ENCODE measurements around the gene GRM2. TPM values are rescaled to one million over a fixed set of nuclear protein-coding genes. Genes with fewer than 3 reads are reported as not detected.

Gene GRM2
- total RNA-seq, 6 donors from 2014 or later: 0.10 to 1.0 (median 0.30) TPM; not detected in 1

DNA sequence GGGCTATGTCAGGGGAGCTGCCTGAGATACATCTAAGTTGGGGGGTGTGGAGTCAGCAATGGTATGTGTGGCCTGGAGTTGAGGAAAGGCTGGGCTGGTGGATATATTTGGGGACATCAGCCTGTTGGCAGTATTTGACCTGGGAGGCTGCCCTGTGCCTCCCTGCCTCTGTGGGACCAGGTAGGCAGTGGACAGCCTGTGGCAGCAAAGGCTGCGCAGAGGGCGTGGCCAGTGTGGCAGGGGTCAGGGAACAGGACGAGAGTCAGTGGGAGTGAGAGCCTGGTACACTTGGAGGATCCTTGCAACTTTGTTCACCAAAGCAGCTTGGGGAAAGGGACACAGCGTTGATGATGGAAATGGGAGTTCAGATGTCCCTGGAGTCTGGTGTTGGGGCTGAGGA is 20.8 kb upstream of the GRM2 start:
- WGBS, 2 donors: 80% methylated on average over 4 of the region's 4 CpGs

DNA sequence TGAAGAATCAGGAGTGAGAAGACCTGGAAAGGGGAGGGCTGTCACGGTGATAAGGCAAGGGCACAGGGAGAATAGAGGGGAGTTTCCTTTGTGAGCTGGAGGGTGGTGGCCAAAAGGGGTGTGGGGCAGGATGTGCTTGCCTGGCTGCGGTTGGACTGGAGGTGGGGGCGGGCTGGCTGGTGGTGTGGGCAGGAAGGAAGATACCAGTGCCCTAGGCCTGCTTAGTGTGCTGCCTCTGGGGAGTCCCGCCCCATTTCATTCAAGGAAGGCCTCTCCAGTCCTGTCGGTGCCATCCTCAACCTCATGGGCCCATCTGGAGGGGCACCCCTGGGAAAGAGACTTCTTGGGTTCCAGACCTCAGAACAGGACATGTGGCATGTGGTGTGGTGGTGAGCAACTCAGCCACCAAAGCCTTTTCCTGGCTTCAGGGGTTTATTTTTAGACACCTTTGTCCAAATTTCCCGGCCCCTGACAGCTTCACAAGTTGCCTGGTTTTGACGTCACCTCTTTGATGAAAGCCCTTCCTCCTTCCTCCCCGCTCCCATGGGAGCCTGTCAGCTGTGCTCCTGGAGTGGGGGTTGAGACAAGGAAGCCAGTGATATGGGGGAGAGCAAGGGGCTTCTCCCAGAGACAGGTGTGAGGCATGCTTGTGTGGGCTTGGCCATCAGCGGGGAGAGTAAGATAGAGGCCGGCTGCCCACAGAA is 20.2 kb upstream of the GRM2 start:
- Histone ChIP-seq H3K36me3 (peaks cover 2 to 64% (median 30%) of the 10 kb centered on the region in 4 donors), H3K4me1 (peaks cover 27 to 39% (median 34%) of the 10 kb centered on the region in 4 donors), H3K4me3 (no peak overlapping the region), H3K9me3 (no peaks in the 10 kb centered on the region), H3K27me3 (no peaks in the 10 kb centered on the region), H3K27ac (peak overlapping the region; percentile 63 to 88 (median 70))
- no peak for TF ChIP-seq EP300 (IDR thresholded peaks at IDR 0.05)
- TF ChIP-seq POLR2A (IDR thresholded peaks at IDR 0.05): no peak
- TF ChIP-seq, protein P1, sequence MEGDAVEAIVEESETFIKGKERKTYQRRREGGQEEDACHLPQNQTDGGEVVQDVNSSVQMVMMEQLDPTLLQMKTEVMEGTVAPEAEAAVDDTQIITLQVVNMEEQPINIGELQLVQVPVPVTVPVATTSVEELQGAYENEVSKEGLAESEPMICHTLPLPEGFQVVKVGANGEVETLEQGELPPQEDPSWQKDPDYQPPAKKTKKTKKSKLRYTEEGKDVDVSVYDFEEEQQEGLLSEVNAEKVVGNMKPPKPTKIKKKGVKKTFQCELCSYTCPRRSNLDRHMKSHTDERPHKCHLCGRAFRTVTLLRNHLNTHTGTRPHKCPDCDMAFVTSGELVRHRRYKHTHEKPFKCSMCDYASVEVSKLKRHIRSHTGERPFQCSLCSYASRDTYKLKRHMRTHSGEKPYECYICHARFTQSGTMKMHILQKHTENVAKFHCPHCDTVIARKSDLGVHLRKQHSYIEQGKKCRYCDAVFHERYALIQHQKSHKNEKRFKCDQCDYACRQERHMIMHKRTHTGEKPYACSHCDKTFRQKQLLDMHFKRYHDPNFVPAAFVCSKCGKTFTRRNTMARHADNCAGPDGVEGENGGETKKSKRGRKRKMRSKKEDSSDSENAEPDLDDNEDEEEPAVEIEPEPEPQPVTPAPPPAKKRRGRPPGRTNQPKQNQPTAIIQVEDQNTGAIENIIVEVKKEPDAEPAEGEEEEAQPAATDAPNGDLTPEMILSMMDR (IDR thresholded peaks at IDR 0.05): no peak
- peak in 1 of 2 donors; percentile 16 for TF ChIP-seq POLR2AphosphoS5 (IDR thresholded peaks at IDR 0.05)
- ATAC-seq (ENCODE audit: low FRiP score in 2 of 2): peak; percentile 31 to 58
- WGBS, 2 donors: 35 to 51% methylated on average over 10 of the region's 10 CpGs
- DNase-seq: peak; percentile 55 to 79

More for the DNA sequence above, 20.8 kb upstream of the GRM2 start:
- H3K4me3 ChIP-seq: no peak overlapping the region
- ATAC-seq (ENCODE audit: low FRiP score in 2 of 2) (no peak), DNase-seq (no peak)
- peaks cover 2 to 59% (median 26%) of the 10 kb centered on the region in 4 donors for H3K36me3 ChIP-seq
- H3K4me1 ChIP-seq: peaks cover 33 to 46% (median 40%) of the 10 kb centered on the region in 4 donors
- no peaks in the 10 kb centered on the region for H3K27me3 ChIP-seq
- H3K27ac ChIP-seq: peak overlapping the region; percentile 63 to 88 (median 70)
- no peak for TF ChIP-seq EP300 (IDR thresholded peaks at IDR 0.05)
- no peak for TF ChIP-seq POLR2AphosphoS5 (IDR thresholded peaks at IDR 0.05)
- no peak for TF ChIP-seq POLR2A (IDR thresholded peaks at IDR 0.05)
- TF ChIP-seq, protein P1 (IDR thresholded peaks at IDR 0.05): no peak
- no peaks in the 10 kb centered on the region for H3K9me3 ChIP-seq

DNA sequence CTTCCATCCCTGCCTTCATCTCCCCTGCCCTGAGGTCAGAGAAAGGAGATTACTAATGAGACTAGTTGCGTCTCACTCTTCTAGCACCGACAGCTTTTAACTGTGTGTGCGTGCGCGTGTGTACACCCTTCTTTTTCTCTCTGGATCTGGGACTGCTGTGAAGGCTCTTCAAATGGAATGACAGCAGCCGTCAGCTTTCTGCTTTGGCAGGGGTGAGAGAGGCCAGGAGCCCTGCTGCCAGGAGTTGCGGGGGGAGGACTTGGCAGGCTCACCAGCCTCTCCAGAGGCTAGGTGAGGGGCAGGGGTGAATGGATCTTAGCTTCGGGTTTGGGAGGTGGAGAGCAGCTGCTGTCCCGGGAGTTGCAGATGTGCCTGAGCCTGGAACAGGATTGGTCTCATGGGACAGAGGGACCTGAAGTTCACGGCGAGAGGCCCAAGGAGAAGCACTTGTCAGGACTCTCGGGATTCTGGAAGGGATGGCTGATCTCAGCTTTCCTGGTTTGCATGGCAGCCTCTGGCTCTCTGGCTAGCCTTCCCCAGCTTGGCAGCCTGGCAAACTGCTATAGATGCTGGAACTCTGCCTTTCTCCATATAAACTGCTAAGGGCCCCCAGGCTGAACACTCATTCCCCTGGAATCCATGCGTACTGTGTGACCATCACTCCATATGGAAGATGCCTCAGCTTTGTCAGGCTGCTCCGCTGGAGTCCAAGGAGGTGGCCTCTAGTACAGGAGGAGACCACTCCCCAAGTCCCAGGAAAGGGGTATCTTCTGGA is 19.2 kb upstream of the GRM2 start:
- 89% methylated on average over 14 of the region's 14 CpGs for WGBS, 2 donors
- TF ChIP-seq POLR2A (IDR thresholded peaks at IDR 0.05) (no peak), POLR2AphosphoS5 (IDR thresholded peaks at IDR 0.05) (no peak), EP300 (IDR thresholded peaks at IDR 0.05) (no peak)
- TF ChIP-seq, protein P1 (IDR thresholded peaks at IDR 0.05): no peak
- Histone ChIP-seq H3K9me3 (no peaks in the 10 kb centered on the region), H3K36me3 (peaks cover 2 to 74% (median 38%) of the 10 kb centered on the region in 4 donors), H3K27ac (peak overlapping the region; percentile 49 to 88 (median 70)), H3K4me3 (no peak overlapping the region), H3K27me3 (no peaks in the 10 kb centered on the region), H3K4me1 (peaks cover 20 to 30% (median 26%) of the 10 kb centered on the region in 4 donors)
- DNase-seq (no peak), ATAC-seq (ENCODE audit: low FRiP score in 2 of 2) (no peak)

DNA sequence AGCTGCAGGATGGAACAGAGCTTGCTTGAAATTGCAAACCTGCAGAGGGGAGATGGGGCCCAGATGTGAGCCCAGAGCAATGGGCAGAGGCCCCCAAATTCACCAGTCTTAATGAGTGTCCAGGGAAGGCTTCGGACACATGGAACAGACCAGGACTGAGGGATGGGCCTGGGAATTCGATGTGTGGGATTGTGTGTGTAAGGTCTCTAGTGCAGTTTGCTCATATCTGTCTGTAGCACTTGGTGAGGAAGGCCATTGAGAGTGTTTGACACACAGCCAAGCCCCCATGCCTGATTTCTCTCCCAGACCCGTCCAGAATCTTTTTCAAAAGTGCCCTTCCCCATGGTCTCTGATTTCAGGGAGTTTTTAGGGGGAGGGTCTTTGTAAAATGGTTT is 18.7 kb upstream of the GRM2 start:
- H3K4me3 ChIP-seq: no peak overlapping the region
- TF ChIP-seq, protein P1 (IDR thresholded peaks at IDR 0.05): no peak
- no peak for TF ChIP-seq POLR2A (IDR thresholded peaks at IDR 0.05)
- no peak for TF ChIP-seq POLR2AphosphoS5 (IDR thresholded peaks at IDR 0.05)
- no peak for TF ChIP-seq EP300 (IDR thresholded peaks at IDR 0.05)
- peak overlapping the region in 1 of 4 donors; percentile 88 for H3K27ac ChIP-seq
- H3K36me3 ChIP-seq: peaks cover 2 to 80% (median 41%) of the 10 kb centered on the region in 4 donors
- no peaks in the 10 kb centered on the region for H3K27me3 ChIP-seq
- peaks cover 20 to 28% (median 26%) of the 10 kb centered on the region in 4 donors for H3K4me1 ChIP-seq
- WGBS, 2 donors: 76 to 91% methylated on average over 3 of the region's 3 CpGs
- H3K9me3 ChIP-seq: no peaks in the 10 kb centered on the region
- DNase-seq (no peak), ATAC-seq (ENCODE audit: low FRiP score in 2 of 2) (no peak)
